Cortex of kidney (tissue), 1 donor: ENCODE measurements around the gene ITSN2.

ENCODE experiments used
- DNase-seq: peaks from one replicate; lab custom pipeline; 2025; lab: John Stamatoyannopoulos, UW

Gene ITSN2

GRCh38 chr2:24269265-24269664 is 91.1 kb downstream of the ITSN2 start:
- no peak for DNase-seq

GRCh38 chr2:24265212-24265611 is 95.1 kb downstream of the ITSN2 start:
- DNase-seq, result no peak

DNA sequence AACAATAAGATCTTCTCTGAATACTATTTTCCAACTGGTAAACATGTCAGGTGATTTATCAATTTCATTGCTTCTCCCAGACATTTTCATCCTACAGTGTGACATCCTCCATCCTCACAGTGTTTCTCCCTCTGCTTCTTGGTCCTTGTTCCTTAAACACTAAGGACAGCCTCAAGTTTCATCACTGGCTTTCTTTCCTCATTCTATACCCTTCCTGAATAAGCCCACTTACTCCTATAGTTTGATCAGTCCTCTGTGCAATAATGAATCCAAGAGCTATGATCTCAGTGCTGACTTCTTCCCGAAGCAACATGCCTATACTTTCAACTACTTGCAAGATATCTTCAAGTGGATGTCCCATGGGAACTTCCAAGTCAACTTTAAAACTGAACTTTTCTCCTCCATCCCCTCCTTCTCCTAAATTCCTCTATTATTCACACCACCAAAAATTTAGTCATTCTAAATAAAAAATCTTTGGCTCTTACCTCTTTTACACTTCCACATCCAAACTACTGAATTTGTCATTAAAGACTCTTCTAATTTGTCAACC is 97.8 kb downstream of the ITSN2 start:
- DNase-seq, result no peak

GRCh38 chr2:24261441-24261840 is 98.9 kb downstream of the ITSN2 start:
- no peak for DNase-seq

- DNase-seq, result no peak
Measured at GRCh38 chr2:24259316-24259715, 101.0 kb downstream of the ITSN2 start.

DNA sequence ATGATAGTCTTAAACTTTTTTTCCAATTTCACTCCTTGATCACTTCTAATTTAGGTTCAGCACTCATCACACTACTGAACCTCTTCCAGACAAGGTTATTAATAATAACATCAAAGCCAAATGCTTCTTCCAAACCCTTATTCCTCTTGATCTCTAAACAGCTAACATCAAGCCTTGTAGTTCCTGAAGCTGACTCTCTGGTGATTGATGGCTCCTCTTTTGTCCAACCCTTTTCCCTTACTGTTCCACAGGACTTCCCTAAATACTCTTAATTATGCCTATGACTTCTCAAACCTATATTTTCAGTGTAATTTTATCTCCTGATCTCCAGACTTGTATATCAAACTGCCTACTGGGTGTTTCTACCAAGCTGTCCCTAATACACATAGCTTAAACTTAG is 101.6 kb downstream of the ITSN2 start:
- DNase-seq, result no peak

- DNase-seq, result no peak
Measured at GRCh38 chr2:24253303-24253919, 106.9 kb downstream of the ITSN2 start.

- no peak for DNase-seq
Measured at GRCh38 chr2:24247592-24247991, 112.7 kb downstream of the ITSN2 start.

GRCh38 chr2:24247164-24247563 is 113.2 kb downstream of the ITSN2 start:
- no peak for DNase-seq

DNA sequence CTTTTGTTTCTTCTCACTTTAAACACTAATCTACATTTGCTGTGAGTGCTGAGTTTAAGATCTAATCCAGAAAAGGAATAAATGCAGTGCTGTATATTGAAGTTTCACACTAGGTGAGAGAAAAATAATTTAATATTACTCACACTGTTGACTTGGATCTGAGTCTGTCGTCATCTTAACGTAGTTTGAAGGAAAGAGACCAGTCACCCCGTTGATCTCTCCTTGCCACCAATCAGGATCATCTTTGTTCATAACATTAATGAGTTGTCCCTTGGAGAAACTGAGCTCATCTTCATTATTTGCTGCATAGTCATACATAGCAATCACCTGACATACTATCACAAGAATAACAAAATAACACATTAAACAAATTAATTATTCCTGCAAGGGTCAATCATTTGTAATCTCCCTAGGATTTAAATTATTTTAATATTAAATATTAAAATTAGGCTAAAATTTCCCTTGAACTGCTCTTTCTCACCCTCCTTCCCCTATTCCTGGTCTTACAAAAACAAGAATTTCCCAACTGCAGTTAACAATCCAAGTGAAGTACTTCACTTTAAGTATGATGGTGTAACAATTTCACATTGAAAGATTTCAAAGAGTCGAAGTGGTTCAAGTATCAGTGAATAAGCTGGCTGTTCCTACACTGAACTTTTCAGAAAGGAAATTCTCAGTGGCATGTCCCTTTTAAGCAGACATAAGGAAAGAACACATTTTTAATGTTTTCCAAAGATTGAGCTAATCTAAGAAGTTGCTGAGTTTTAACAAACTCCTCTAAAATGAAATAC is 114.2 kb downstream of the ITSN2 start:
- no peak for DNase-seq

DNA sequence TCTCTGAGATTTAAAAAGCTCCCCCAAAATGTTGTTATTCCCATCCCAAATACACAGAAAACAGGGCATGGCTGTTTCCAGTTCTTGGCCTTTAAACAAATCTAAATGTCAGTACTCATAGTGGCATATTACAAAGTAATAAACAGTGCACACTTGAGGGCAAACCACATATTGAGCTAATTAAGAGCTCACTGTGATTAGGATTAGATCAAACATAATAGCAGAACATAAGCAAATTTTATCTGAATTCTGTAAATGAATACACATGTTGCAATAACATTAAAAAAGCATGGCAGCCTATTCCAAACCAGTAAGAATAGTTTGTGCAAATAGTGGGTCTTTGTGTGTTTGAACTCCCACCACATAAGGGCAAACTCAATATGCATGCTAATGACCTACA is 118.8 kb downstream of the ITSN2 start:
- no peak for DNase-seq

DNA sequence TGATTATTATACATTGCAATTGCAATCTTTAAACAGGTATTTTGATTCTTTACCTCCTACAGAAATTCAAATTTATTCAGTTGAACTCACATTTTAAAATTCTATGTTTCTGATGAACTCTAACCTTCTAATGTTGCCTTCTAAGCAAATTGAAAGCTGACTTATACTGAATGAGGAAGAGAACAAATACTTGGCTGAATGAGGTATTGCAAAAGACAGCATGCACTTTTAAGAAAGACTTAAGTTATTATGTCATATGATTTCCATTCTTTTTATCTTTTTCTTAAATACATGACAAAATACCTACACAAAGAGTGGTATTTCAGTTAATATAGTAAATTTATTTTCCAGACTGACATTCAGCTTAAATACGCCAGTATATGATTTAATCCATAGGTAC is 120.8 kb downstream of the ITSN2 start:
- DNase-seq, result no peak

- DNase-seq, result no peak
Measured at GRCh38 chr2:24238158-24238557, 122.2 kb downstream of the ITSN2 start.

GRCh38 chr2:24237313-24237712 is 123.0 kb downstream of the ITSN2 start:
- DNase-seq, result no peak

- no peak for DNase-seq
Measured at GRCh38 chr2:24233321-24233720, 127.0 kb downstream of the ITSN2 start.

- no peak for DNase-seq
Measured at GRCh38 chr2:24231461-24231881, 128.9 kb downstream of the ITSN2 start.

- DNase-seq, result no peak
Measured at GRCh38 chr2:24228470-24228869, 131.9 kb downstream of the ITSN2 start.

DNA sequence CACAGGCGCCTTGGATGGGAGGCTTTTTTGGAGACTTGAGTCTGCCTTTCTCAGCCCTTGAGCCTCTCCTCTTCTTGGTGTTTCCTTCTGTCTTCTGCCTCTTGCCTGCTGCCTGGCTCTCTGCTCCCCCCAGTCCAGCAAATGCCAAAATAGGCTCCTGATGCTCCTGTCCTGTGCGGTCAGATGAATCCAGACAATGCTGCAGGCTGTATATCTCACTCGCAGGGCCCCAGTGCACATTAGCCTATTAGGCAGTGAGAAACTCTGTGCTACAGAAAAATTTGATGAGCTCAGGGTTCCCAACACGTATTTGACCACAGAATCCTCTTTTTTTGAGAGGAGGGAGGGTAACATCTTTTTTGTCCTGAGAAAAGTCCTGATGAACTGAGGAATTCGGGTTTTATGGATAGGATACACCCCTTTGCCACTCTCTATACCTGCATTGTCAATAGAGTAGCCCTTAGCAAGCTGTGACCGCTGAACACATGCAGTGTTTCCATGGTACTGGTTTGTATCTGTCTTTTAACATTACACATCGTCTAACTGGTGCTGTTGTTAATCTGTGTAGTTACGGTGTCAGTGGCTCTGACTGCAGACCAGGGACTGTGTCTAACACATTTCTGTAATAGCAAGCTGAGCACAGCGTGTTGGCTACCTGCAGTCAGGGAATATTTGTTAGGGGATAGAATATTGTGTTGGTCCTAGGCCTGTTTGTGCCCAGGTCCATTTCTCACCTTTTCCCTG is 134.7 kb downstream of the ITSN2 start:
- no peak for DNase-seq

- DNase-seq, result no peak
Measured at GRCh38 chr2:24222946-24223345, 137.4 kb downstream of the ITSN2 start.

- DNase-seq, result no peak
Measured at GRCh38 chr2:24221343-24222050, 138.8 kb downstream of the ITSN2 start.

GRCh38 chr2:24220554-24221291 is 139.6 kb downstream of the ITSN2 start:
- DNase-seq, result no peak
